Effector CD4-positive, alpha-beta T cell (primary cell): ENCODE data around the gene LPP.

ENCODE experiments used
- DNase-seq: peaks from one replicate; pipeline ENCODE4 v3.0.0-alpha.2; 2020

Gene LPP

GRCh38 chr3:188778091-188778852 is 624.3 kb downstream of the LPP start:
- DNase-seq = no peak

- no peak for DNase-seq
These were observed 625.5 kb downstream of the LPP start for GRCh38 chr3:188779281-188779980.

GRCh38 chr3:188780193-188781147 is 626.5 kb downstream of the LPP start:
- no peak for DNase-seq

GRCh38 chr3:188782613-188783124 is 628.7 kb downstream of the LPP start:
- DNase-seq = no peak

GRCh38 chr3:188786424-188786823 is 632.5 kb downstream of the LPP start:
- no peak for DNase-seq

- peak; percentile 9 for DNase-seq
These were observed 634.7 kb downstream of the LPP start for GRCh38 chr3:188788621-188789081.

- DNase-seq = no peak
These were observed 635.3 kb downstream of the LPP start for GRCh38 chr3:188789251-188789650.

- no peak for DNase-seq
These were observed 637.4 kb downstream of the LPP start for GRCh38 chr3:188791311-188791710.

- no peak for DNase-seq
These were observed 638.8 kb downstream of the LPP start for GRCh38 chr3:188792793-188793192.

GRCh38 chr3:188796122-188796631 is 642.2 kb downstream of the LPP start:
- DNase-seq = no peak

- no peak for DNase-seq
These were observed 643.1 kb downstream of the LPP start for GRCh38 chr3:188797045-188797444.

- DNase-seq = no peak
These were observed 644.7 kb downstream of the LPP start for GRCh38 chr3:188798556-188799145.

- DNase-seq = no peak
These were observed 647.4 kb downstream of the LPP start for GRCh38 chr3:188801393-188801792.

GRCh38 chr3:188802645-188803044 is 648.7 kb downstream of the LPP start:
- DNase-seq = no peak

GRCh38 chr3:188807006-188807405 is 653.0 kb downstream of the LPP start:
- DNase-seq = no peak

- no peak for DNase-seq
These were observed 658.2 kb downstream of the LPP start for GRCh38 chr3:188812198-188812597.

- no peak for DNase-seq
These were observed 660.6 kb downstream of the LPP start for GRCh38 chr3:188814581-188814980.

- DNase-seq = no peak
These were observed 663.4 kb downstream of the LPP start for GRCh38 chr3:188817103-188817934.

GRCh38 chr3:188817935-188818269 is 663.9 kb downstream of the LPP start:
- no peak for DNase-seq

GRCh38 chr3:188818282-188818681 is 664.3 kb downstream of the LPP start:
- DNase-seq = no peak

GRCh38 chr3:188819939-188820338 is 666.0 kb downstream of the LPP start:
- no peak for DNase-seq
